Mesenchymal stem cell (in vitro differentiated cells and primary cell): Measurements from ENCODE around the gene HS6ST2.

Source experiments
- DNase-seq: peaks from one replicate; pipeline ENCODE4 v3.0.0-alpha.2; 2013
- H2AFZ ChIP-seq: one replicate; pipeline ENCODE4 v1.6.1; 2013; ENCODE audit warnings: low read depth, mild to moderate bottlenecking, control low read depth, inconsistent platforms, low read length, moderate library complexity
- H2AK5ac ChIP-seq: 2 replicates; pipeline ENCODE4 v1.6.1; 2013; ENCODE audit warnings: low read length, moderate library complexity, mild to moderate bottlenecking, inconsistent platforms; ENCODE audit not compliant: severe bottlenecking
- H2BK120ac ChIP-seq: one replicate; pipeline ENCODE4 v1.6.1; 2013; ENCODE audit warnings: low read depth, mild to moderate bottlenecking, inconsistent platforms, low read length, moderate library complexity
- H2BK12ac ChIP-seq, 2 experiments: one replicate each; pipeline ENCODE4 v1.6.1; 2013; ENCODE audit warnings: inconsistent platforms in 2 of 2, low read length in 2 of 2, mild to moderate bottlenecking in 2 of 2, moderate library complexity in 2 of 2, control low read depth in 1 of 2
- H2BK15ac ChIP-seq: one replicate; pipeline ENCODE4 v1.6.1; 2013; ENCODE audit warnings: mild to moderate bottlenecking, low read depth, inconsistent platforms; ENCODE audit not compliant: poor library complexity, severe bottlenecking
- H2BK5ac ChIP-seq: 2 replicates; pipeline ENCODE4 v1.6.1; 2013; ENCODE audit warnings: low read depth, mild to moderate bottlenecking, low read length, control low read depth, inconsistent platforms; ENCODE audit not compliant: poor library complexity, severe bottlenecking
- H3K14ac ChIP-seq, 2 experiments: one replicate each; pipeline ENCODE4 v1.6.1; 2013; ENCODE audit warnings: inconsistent platforms in 2 of 2, low read length in 2 of 2, control low read depth in 1 of 2, mild to moderate bottlenecking in 1 of 2, moderate library complexity in 1 of 2
- H3K18ac ChIP-seq, 2 experiments: one replicate each; pipeline ENCODE4 v1.6.1; 2013; ENCODE audit warnings: inconsistent platforms in 2 of 2, low read length in 2 of 2, control low read depth in 1 of 2, low read depth in 1 of 2, mild to moderate bottlenecking in 1 of 2
- H3K23ac ChIP-seq, 2 experiments: one replicate each; pipeline ENCODE4 v1.6.1; 2013; ENCODE audit warnings: inconsistent platforms in 2 of 2, low read length in 2 of 2, mild to moderate bottlenecking in 2 of 2, moderate library complexity in 2 of 2, control low read depth in 1 of 2
- H3K27ac ChIP-seq: 2 replicates; pipeline ENCODE4 v1.5.1; 2013; ENCODE audit warnings: mild to moderate bottlenecking, moderate library complexity, low read length, control low read depth, inconsistent platforms; ENCODE audit not compliant: poor library complexity, severe bottlenecking
- H3K27me3 ChIP-seq, 2 experiments: 2 replicates each; pipeline versions ENCODE4 v1.6.1 to v1.7.0; 2013; ENCODE audit warnings: low read length in 2 of 2, mild to moderate bottlenecking in 2 of 2, moderate library complexity in 2 of 2, control low read depth in 1 of 2, inconsistent platforms in 1 of 2; ENCODE audit not compliant: control insufficient read depth in 1 of 2, insufficient read depth in 1 of 2
- H3K36me3 ChIP-seq, 2 experiments: 2 replicates each; pipeline versions ENCODE4 v1.6.1 to v1.7.0; 2013; ENCODE audit warnings: low read length in 2 of 2, control low read depth in 1 of 2, inconsistent platforms in 1 of 2, low read depth in 1 of 2, mild to moderate bottlenecking in 1 of 2; ENCODE audit not compliant: insufficient read depth in 2 of 2, control insufficient read depth in 1 of 2
- H3K4ac ChIP-seq, 2 experiments: one replicate each; pipeline ENCODE4 v1.6.1; 2013; ENCODE audit warnings: inconsistent platforms in 2 of 2, low read length in 2 of 2, mild to moderate bottlenecking in 2 of 2, moderate library complexity in 2 of 2, control low read depth in 1 of 2, low read depth in 1 of 2
- H3K4me1 ChIP-seq: 2 replicates; pipeline ENCODE4 v1.6.1; 2013; ENCODE audit warnings: low read depth, low read length, control low read depth; ENCODE audit not compliant: control insufficient read depth, insufficient read depth
- H3K4me2 ChIP-seq: 2 replicates; pipeline ENCODE4 v1.6.1; 2013; ENCODE audit warnings: low read length, mild to moderate bottlenecking, inconsistent platforms; ENCODE audit not compliant: poor library complexity, severe bottlenecking
- H3K4me3 ChIP-seq, 2 experiments: 2 replicates each; pipeline versions ENCODE4 v1.5.1 to v1.7.0; 2013; ENCODE audit warnings: low read length in 2 of 2, mild to moderate bottlenecking in 2 of 2, control low read depth in 1 of 2, low read depth in 1 of 2; ENCODE audit not compliant: insufficient read depth in 1 of 2
- H3K79me1 ChIP-seq: replicated peaks from 2 replicates; pipeline ENCODE4 v1.6.1; 2013; ENCODE audit warnings: mild to moderate bottlenecking, control low read depth, low read length, inconsistent platforms; ENCODE audit not compliant: poor library complexity, severe bottlenecking
- H3K9ac ChIP-seq: 2 replicates; pipeline ENCODE4 v1.7.0; 2013; ENCODE audit warnings: mild to moderate bottlenecking, low read length, moderate library complexity
- H3K9me3 ChIP-seq: 2 replicates; pipeline ENCODE4 v1.7.0; 2013; ENCODE audit warnings: mild to moderate bottlenecking, low read length; ENCODE audit not compliant: control insufficient read depth
- H4K8ac ChIP-seq: one replicate; pipeline ENCODE4 v1.6.1; 2013; ENCODE audit warnings: inconsistent platforms, mild to moderate bottlenecking, low read length, moderate library complexity
- H4K91ac ChIP-seq: one replicate; pipeline ENCODE4 v1.6.1; 2013; ENCODE audit warnings: mild to moderate bottlenecking, low read length, inconsistent platforms
- WGBS: methylation state at CpG from one replicate; pipeline ENCODE4 v1.1.7; 2013; ENCODE audit warnings: mixed read lengths; 5-methylcytosine and 5-hydroxymethylcytosine counted together

The HS6ST2 gene

DNA sequence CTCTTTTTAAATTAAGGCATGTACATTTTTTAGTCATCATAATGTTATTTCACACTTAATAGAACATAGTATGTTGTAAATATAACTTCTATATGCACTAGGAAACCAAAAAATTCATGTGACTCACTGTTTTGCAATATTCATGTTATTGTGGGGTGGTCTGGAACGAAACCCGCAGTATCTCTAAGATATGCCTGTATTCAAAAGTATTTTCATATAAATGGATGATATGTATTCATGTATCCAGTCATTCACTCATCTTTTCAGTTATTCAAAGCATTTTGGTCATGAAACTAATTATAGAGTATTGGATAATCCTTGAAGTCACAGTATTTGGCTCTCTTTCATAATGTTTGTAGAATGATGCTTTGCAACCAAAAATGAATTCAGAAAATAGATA lies 168.1 kb downstream of the HS6ST2 start:
- no peak overlapping the region for H3K27ac ChIP-seq
- H3K4me2 ChIP-seq: no peak overlapping the region
- no peak overlapping the region for H2AK5ac ChIP-seq
- no peaks in the 10 kb centered on the region for H3K9me3 ChIP-seq
- no peak overlapping the region for H3K9ac ChIP-seq
- no peak overlapping the region for H3K4ac ChIP-seq
- H3K4me1 ChIP-seq: no peaks in the 10 kb centered on the region
- no peaks in the 10 kb centered on the region for H3K79me1 ChIP-seq
- no peak overlapping the region for H4K91ac ChIP-seq
- no peak overlapping the region for H2BK12ac ChIP-seq
- H4K8ac ChIP-seq: no peak overlapping the region
- H3K14ac ChIP-seq: no peak overlapping the region
- H2BK15ac ChIP-seq: no peak overlapping the region
- H2BK120ac ChIP-seq: no peak overlapping the region
- no peak overlapping the region for H2AFZ ChIP-seq
- no peak overlapping the region for H2BK5ac ChIP-seq
- DNase-seq: no peak
- H3K23ac ChIP-seq: no peak overlapping the region
- no peak overlapping the region for H3K4me3 ChIP-seq
- WGBS: no CpG with 5 or more reads among the region's 2 CpGs
- no peaks in the 10 kb centered on the region for H3K36me3 ChIP-seq
- H3K27me3 ChIP-seq: peaks cover 0 to 11% of the 10 kb centered on the region in 2 experiments
- no peak overlapping the region for H3K18ac ChIP-seq

DNA sequence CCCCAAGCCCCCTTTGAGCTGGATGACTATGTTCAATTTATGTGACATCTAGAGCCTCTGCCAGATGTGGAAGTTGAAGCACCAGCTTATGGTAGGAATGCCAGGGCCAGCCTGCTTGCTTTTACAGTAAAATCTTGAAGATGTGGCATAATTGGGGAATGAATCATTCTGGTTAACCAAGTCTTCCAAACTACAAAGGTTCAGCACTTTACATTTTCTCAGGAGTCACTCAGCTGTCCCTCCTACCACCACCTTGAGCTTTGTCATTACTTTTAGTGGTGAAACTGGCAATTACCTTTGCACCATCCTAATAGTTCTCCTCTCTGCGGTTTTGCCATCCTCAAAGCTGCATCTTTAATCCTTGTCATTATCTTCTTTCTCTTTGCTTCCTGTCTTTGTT lies 172.2 kb downstream of the HS6ST2 start:
- no peak overlapping the region for H3K4me2 ChIP-seq
- no peak overlapping the region for H3K23ac ChIP-seq
- no peak overlapping the region for H2AFZ ChIP-seq
- no peak overlapping the region for H2BK120ac ChIP-seq
- no peak overlapping the region for H2BK5ac ChIP-seq
- no peak overlapping the region for H3K4ac ChIP-seq
- no peak overlapping the region for H3K4me3 ChIP-seq
- no peak overlapping the region for H3K14ac ChIP-seq
- H2BK12ac ChIP-seq: no peak overlapping the region
- WGBS: 91% methylated on average over 1 of the region's 1 CpG
- peak; percentile 11 for DNase-seq
- H3K27ac ChIP-seq: no peak overlapping the region
- H3K9ac ChIP-seq: no peak overlapping the region
- no peaks in the 10 kb centered on the region for H3K9me3 ChIP-seq
- H3K18ac ChIP-seq: no peak overlapping the region
- no peaks in the 10 kb centered on the region for H3K4me1 ChIP-seq
- no peak overlapping the region for H4K91ac ChIP-seq
- H2AK5ac ChIP-seq: no peak overlapping the region
- H3K27me3 ChIP-seq: peaks cover 0 to 21% of the 10 kb centered on the region in 2 experiments
- no peaks in the 10 kb centered on the region for H3K36me3 ChIP-seq
- H2BK15ac ChIP-seq: no peak overlapping the region
- no peaks in the 10 kb centered on the region for H3K79me1 ChIP-seq
- no peak overlapping the region for H4K8ac ChIP-seq

DNA sequence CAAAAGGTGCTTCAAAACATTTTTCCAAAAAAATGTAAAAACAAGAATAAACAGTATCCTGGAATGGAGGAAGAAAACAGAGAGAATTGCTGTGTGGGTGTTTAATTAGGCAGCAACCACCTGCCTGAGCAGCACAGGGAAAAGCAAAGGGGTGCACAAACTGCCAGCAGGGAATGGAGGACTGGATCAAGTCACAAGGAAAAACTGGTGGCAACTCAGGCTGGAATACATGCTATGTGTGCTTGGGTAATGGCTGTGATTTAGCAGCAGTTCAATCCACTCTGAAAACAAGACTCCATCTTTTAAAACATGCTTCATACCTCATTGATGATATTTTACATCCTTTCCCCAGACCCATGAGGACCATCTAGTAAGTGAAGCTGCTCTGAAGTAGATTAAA lies 179.5 kb downstream of the HS6ST2 start:
- H3K4me2 ChIP-seq: no peak overlapping the region
- no peak overlapping the region for H3K23ac ChIP-seq
- no peak overlapping the region for H3K14ac ChIP-seq
- no peak overlapping the region for H4K91ac ChIP-seq
- no peak overlapping the region for H3K4me3 ChIP-seq
- H3K9me3 ChIP-seq: no peaks in the 10 kb centered on the region
- peaks cover 0 to 34% of the 10 kb centered on the region in 2 experiments for H3K27me3 ChIP-seq
- no peak for DNase-seq
- no peak overlapping the region for H2BK5ac ChIP-seq
- no peaks in the 10 kb centered on the region for H3K4me1 ChIP-seq
- no peak overlapping the region for H2BK120ac ChIP-seq
- no peak overlapping the region for H3K4ac ChIP-seq
- no peak overlapping the region for H2BK15ac ChIP-seq
- H2AK5ac ChIP-seq: no peak overlapping the region
- no peak overlapping the region for H3K27ac ChIP-seq
- H2BK12ac ChIP-seq: no peak overlapping the region
- H3K79me1 ChIP-seq: no peaks in the 10 kb centered on the region
- no peak overlapping the region for H3K9ac ChIP-seq
- no peak overlapping the region for H4K8ac ChIP-seq
- H2AFZ ChIP-seq: no peak overlapping the region
- H3K36me3 ChIP-seq: no peaks in the 10 kb centered on the region
- no peak overlapping the region for H3K18ac ChIP-seq

DNA sequence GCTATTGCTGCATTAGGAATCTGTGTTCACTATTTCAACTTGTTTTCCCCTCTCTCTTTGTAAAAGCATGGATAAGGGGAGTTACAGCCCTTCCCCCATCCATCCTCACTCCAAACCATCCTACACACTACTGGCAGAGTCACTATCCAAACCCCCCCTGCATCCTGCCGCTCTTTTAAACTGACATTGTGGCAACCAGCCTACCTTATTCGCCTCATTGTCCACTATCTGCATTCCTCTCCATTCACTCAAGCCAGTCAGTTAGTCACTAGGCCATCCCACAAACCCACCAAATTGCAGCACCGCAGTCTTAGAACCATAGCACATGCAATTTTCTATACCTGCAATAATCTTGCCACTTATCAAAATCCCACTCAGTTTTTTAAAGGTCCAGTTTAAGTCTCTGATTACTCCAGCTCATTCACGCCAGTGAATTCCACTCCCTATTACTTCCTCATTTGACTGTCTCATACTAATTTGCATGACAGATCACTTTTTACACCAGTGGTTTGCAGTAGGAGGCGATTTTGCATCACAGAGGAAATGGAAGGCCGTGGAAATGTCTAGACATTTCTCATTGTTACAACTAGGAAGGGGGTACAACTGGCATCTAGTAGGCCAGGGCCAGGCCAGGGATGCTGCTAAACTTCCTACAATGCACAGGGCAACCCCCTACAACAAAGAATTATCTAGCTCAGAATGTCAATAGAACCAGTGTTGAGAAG lies 181.8 kb downstream of the HS6ST2 start:
- Histone ChIP-seq H2BK120ac (no peak overlapping the region), H3K27me3 (peaks cover 0 to 32% of the 10 kb centered on the region in 2 experiments), H2BK15ac (no peak overlapping the region), H4K91ac (no peak overlapping the region), H3K79me1 (no peaks in the 10 kb centered on the region), H3K27ac (no peak overlapping the region), H3K9ac (no peak overlapping the region), H2BK5ac (no peak overlapping the region), H2AK5ac (no peak overlapping the region), H3K9me3 (no peaks in the 10 kb centered on the region), H3K4me1 (no peaks in the 10 kb centered on the region), H3K36me3 (no peaks in the 10 kb centered on the region), H3K14ac (no peak overlapping the region), H4K8ac (no peak overlapping the region), H3K23ac (no peak overlapping the region), H2AFZ (no peak overlapping the region), H3K4me2 (no peak overlapping the region), H3K4ac (no peak overlapping the region), H3K18ac (no peak overlapping the region), H3K4me3 (no peak overlapping the region), H2BK12ac (no peak overlapping the region)
- no peak for DNase-seq
- 86% methylated on average over 4 of the region's 6 CpGs for WGBS
